Measurements from ENCODE around the gene RBMS1.

GRCh38 chr2:160324161-160324800 is 169.3 kb downstream of the RBMS1 start:
- TF ChIP-seq POLR2AphosphoS5 (IDR thresholded peaks at IDR 0.05) (no peak), CTCF (IDR thresholded peaks at IDR 0.05) (peak; percentile 51 to 70 (median 64)), EP300 (IDR thresholded peaks at IDR 0.05) (no peak)

All from sigmoid colon (tissue), 4 donors.